Muscle of arm (tissue), 14 donors: ENCODE results near the gene KRTAP10-7. TPM values are rescaled to one million over a fixed set of nuclear protein-coding genes. Genes with fewer than 3 reads are reported as not detected.
"Not testable (repeated sequence)": the region's sequence is repeated elsewhere in the genome, so short reads cannot be mapped to it uniquely, and the experiment has no call there.

Source experiments
- DNase-seq: peaks from one replicate; pipeline ENCODE4 v3.0.0-alpha.2; 2013
- long read RNA-seq, 11 donors: transcript quantifications; one replicate each; lab custom pipeline, GENCODE V29; 2026
- polyA plus RNA-seq, 12 donors: library from polyadenylated mRNA; unstranded; fragments of 120-200 nt; gene quantifications; one replicate each; pipeline ENCODE4 v1.2.1, GENCODE V29; 2013; ENCODE audit not compliant: insufficient read length in 12 of 12

The KRTAP10-7 gene, protein sequence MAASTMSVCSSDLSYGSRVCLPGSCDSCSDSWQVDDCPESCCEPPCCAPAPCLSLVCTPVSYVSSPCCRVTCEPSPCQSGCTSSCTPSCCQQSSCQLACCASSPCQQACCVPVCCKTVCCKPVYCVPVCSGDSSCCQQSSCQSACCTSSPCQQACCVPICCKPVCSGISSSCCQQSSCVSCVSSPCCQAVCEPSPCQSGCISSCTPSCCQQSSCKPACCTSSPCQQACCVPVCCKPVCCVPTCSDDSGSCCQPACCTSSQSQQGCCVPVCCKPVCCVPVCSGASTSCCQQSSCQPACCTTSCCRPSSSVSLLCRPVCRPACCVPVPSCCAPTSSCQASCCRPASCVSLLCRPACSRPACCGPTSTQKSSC
- polyA plus RNA-seq, result not detected
- long read RNA-seq, donor 1, result 0 reads
- long read RNA-seq, donor 2, result 0 reads
- long read RNA-seq, donor 3, result 0 reads
- long read RNA-seq, donor 4, result 0 reads
- long read RNA-seq, donor 5, result 0 reads
- long read RNA-seq, donor 6, result 0 reads
- long read RNA-seq, donor 7, result 0 reads
- long read RNA-seq, donor 8, result 0 reads
- long read RNA-seq, donor 9, result 0 reads
- long read RNA-seq, donor 10, result 0 reads
- long read RNA-seq, donor 11, result 0 reads

DNA sequence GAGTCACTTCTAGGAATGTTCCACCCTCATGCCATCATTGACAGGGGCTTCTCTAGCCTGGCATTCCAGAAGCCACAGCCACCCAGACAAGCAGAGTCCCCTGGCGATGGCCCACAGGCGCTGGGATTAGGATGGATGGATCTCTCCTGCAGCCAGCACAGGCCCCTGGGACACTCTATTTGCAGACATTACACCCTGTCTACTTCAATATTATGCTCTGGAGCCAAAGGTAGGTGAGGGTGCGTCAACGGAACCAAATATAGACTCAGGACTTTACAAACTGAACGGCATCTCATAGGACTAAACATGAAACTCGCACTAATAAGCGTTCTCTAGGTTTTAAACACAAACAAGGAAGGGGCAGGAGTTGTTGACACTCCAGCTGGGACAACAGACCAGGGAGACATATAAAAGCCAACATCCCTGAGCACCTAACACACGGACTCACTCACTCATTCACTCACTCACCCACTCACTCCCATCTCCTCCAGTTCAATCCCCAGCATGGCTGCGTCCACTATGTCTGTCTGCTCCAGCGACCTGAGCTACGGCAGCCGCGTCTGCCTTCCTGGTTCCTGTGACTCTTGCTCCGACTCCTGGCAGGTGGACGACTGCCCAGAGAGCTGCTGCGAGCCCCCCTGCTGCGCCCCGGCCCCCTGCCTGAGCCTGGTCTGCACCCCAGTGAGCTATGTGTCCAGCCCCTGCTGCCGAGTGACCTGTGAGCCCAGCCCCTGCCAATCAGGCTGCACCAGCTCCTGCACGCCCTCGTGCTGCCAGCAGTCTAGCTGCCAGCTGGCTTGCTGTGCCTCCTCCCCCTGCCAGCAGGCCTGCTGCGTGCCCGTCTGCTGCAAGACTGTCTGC lies at the start of gene KRTAP10-7:
Gene KRTAP10-7, plus strand, starts transcription at position 480 of the 861 bp plus-strand sequence. Its CDS starts 25 bp downstream, at position 505.
- not testable (repeated sequence) for DNase-seq

DNA sequence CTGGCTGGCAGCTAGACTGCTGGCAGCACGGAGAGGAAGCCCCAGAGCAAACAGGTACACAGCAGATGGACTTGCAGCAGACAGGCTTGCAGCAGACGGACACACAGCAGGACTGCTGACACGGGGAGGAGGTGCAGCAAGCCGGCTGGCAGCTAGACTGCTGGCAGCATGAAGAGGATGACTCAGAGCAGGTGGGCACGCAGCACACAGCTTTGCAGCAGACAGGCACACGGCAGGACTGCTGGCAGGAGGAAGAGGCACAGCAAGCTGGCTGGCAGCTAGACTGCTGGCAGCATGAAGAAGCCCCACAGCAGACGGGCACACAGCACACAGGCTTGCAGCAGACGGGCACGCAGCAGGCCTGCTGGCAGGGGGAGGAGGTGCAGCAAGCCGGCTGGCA lies 49.6 kb upstream of the KRTAP10-7 start:
- DNase-seq, result no peak

DNA sequence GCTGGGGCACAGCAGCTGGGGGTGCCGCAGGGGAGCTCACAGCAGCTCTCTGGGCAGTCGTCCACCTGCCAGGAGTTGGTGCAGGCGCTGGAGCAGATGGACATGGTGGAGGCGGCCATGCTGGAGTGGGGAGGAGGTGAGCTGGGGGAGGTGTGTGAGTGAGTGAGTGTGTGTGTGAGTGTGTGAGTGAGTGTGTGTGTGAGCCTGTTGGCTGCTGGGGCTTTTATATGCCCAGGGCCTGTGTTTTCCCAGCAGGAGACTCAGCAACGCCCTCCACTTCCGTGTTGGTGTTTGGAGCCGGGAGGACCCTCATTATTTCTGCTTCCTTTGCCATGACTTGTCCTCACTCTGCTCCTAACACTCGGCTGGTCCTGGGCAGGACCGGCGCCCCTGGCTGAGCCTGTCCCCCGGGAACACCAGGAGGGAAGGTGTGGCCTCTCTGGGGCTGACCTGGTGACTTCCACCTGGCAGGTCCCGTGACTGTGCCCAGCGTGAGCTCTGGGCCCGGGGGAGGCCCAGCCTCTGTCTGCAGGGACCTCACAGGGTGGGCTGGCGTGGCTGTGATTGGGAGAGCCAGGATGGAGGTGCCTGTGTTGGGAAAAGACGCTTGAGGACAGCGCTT lies 48.9 kb upstream of the KRTAP10-7 start, which contains the start of gene KRTAP10-2:
Gene KRTAP10-2, minus strand, starts transcription at position 166 of the 622 bp plus-strand sequence. Its CDS starts 47 bp downstream, at position 119.
- DNase-seq, result no peak

DNA sequence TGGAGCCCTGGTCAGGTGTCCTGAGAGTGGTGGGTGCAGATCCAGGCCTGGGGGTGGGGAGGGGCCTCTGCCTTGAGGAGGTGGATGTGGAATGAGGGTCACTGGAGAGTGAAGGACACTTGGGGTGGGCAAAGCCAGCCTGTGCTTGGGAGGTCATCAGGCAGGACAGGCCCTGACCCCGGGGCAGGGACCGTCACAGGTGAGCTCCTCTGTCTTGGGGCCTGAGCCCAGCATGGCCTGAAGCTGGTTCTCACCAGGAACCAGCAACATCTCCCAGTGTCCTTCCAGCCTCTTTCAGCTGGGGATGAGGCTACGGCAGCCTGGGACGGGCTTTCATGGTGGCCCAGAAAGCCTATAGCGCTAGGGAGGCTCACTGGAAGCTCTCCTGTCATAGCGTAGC lies 48.3 kb upstream of the KRTAP10-7 start:
- DNase-seq, result no peak

DNA sequence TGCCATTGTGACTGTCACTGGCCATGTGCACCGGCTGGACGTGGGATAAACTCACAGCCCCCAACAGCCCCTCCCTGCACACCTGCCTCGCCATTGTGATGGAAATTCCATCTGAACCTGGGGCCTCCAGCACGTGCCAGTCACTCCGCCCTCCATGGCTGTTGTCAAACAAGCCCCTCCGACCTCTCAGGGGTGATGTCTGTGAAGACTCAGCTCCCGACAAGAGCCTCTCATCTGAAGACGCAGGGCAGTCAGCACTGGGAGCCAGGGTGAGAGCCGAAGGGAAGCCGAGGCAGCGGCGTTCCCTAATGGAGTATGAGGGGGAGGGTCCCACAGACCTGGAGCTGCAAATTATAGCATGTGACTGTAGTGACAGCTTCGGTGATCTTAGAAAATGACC lies 47.7 kb upstream of the KRTAP10-7 start:
- DNase-seq, result no peak

DNA sequence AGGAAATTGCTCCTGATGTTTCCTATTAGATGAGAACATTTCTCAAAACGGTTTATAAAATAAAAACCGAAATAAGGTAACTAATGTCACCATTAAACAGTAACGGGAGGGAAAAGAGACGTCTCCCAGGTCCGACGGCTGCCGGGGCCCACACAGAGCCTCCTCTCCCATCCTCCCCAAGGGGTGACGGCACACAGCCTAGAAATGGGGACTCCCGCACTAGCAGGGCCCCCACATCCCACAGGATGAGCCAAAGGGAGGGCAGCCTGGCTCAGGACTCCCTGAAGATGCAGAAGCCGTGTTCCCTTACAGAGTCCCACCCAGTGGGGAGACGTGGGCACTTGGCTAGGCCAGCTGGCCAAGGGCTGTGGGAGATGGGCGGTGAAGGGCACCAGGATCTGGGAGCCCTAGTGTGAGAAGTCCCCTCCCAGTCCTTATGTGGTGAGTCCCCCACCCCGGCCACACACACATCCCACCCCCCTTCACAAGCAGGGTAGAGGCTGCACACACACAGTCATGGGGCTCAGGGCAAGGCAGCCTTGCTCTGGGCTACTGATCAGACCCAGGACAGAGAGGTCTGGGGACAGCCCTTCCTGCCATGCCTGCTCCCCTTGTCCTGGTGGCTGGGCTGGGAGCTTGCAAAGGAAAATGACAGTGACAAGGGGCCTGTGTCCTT lies 45.1 kb upstream of the KRTAP10-7 start:
- DNase-seq, result no peak

DNA sequence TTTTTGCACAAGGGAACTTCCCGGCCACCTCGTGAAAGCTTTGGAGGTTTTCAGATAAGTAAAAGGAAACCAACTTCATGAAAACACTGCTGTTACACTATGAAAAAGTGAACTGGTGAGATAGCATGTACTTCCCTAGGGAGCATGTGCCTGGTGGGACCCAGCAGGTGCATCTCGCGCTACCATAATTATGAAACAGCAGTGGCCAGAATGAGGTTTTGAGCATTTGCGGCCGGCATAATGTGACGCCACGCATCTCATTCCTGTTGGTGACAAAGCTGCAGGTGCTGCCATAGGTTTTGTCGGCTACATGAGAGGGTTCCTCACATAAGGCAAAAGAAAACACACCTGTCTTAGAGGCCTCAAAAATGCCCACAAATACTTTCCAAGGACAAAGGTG lies 43.5 kb upstream of the KRTAP10-7 start:
- no peak for DNase-seq

DNA sequence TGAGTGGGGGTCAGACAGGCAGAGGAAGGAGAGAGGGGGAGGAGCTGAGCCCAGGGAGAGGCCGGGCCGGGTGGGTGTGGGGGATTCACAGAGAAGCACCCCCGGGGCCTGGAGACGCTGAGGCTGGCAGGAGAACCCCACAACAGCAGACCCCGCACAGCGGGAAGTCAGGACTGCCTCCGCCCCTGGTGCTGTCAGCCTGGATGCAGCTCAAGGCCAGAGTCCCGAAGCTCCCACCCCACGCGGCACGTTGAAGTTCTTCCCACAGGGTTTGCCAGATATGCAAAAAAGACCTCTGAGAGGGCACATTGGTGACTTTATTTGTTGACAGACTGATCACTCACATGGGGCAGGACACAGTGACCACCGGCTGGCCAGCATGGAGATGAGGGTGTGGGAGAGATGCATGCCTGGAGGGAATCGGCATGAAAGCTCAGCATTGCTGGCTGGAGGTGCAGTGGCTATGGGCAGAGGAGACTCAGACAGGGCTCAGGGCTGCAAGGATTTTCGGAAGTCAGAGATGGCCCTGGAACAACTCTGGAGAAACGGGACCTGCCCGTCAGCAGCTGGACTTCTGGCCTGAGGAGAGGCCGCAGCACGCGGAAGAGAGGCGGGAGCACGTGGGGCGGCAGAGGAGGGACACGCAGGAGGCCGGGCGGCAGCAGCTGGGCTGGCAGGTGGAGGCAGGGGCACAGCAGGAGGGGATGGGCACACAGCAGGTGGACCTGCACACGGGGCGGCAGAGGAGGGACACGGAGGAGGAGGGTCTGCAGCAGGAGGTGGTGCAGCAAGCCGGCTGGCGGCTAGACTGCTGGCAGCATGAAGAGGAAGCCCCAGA lies 42.7 kb upstream of the KRTAP10-7 start:
- DNase-seq, result no peak

DNA sequence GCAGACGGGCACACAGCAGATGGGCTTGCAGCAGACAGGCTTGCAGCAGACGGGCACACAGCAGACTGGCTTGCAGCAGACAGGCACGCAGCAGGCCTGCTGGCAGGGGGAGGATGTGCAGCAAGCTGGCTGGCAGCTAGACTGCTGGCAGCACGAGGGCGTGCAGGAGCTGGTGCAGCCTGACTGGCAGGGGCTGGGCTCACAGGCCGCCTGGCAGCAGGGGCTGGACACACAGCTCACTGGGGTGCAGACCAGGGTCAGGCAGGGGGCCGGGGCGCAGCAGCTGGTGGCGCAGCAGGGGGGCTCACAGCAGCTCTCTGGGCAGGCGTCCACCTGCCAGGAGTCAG lies 42.1 kb upstream of the KRTAP10-7 start:
- DNase-seq, result not testable (repeated sequence)

DNA sequence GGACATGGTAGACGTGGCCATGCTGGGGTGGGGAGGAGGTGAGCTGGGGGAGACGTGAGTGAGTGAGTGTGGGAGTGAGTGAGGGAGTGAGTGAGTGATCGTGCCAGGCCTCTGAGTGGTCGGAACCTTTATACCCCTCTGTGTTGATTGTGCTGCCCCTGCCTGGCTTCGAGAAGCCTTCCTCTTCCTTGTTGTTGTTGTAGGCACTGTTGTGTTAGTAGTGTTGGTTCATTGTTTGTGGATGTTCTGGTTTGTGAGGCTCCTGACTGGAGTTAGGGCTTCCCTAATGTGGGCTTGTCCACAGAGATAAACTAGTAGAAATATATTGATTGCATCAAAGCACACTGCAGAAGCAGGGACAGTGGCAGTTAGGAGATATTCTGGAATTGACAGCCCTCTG lies 41.7 kb upstream of the KRTAP10-7 start, which contains the start of gene KRTAP10-3:
Gene KRTAP10-3, minus strand, starts transcription at position 101 of the 400 bp plus-strand sequence. Its CDS starts 80 bp downstream, at position 21.
- DNase-seq, result no peak

DNA sequence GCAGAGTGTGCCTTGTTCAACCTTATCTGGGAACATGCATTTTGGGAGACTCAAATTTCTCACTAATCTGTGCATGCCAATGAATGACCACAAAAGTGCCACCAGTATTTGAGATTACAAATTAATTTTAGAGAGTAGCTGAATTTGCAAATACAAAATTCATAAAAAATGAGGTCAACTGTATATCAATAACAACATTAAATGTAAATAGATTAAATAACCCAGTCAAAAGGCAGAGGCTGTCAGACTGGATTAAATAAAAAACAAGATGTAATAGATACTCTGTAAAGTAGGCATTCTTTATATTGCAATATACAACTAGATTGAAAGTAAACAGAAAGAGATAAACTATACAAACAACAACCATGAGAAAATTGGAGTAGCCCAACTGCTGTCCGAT lies 36.3 kb upstream of the KRTAP10-7 start:
- DNase-seq, result no peak

DNA sequence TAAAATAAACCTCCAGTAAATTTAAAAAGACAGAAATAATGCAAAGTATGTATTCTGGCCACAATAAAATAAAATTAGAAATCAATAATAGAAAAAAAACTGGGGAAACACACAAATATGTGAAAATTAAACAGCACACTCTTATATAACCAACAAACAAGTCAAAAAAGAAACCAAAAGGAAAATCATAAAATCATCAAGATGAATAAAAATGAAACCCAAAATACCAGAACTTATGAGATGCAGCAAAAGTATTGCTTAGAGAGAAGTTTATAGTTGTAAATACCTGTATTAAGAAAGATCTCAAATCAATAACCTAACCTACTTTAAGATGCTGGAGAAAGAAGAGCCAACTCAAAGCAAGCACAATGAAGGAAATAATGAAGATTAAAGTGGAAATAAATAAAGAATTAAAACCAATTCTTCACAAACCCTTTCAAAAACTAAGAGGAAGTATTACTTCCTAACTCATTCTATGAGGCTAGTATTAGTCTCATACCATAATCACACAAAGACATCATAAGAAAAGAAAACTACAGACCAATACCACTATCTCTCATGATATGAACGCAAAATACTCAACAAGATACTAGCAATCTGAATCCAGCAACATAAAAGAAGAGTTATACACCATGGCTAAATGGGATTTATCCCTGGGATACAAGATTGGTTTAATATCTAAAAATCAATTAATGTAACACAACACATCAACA lies 35.4 kb upstream of the KRTAP10-7 start:
- no peak for DNase-seq

DNA sequence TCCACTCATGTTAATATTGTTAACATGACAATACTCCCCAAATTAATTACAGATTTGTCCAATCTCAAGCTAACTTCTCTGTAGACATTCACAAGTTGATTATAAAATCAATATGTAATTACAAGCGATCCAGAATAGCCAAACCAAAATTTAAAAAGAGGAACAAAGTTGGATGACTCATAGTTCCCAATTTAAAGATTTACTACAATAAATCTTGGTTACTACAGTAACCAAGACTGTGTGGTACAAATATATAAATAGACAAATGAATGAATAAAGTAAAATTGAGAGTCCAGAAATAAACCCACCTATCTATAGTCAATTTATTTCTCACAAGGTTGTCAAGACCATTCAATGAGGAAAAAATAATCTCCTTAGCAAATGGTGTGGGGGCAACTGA lies 34.0 kb upstream of the KRTAP10-7 start:
- no peak for DNase-seq

DNA sequence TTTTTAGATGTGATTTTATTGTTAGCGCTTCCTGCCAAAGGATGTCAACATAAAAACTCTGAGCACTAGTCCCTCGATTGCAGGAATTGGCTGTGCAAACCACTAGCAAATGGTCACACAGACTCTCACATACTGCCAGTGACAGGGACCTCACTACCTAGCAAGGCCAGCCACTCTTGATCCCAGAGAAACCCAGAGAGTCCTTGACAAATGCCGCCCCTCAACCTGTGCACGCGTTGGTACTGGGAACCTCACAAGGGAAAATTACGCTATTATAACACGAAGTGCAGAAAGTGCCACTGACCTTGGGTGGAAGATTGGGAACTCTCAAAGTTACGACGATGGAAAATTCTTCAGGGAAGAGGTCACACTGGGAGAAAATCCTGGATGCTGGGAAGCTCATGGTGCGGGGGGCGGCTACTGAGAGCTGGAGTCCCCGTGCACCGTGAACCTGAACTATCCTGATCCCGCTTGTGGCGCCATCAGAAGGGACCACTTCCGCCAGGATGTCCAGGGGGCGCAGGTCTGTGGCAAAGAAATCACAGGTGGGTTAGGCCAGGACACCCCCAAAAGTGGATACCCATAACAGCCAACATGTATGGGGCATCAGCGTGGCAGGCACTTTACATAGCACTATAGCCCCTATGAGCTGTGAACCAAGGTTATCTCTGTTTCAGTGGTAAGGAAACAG lies 32.8 kb upstream of the KRTAP10-7 start:
- no peak for DNase-seq

DNA sequence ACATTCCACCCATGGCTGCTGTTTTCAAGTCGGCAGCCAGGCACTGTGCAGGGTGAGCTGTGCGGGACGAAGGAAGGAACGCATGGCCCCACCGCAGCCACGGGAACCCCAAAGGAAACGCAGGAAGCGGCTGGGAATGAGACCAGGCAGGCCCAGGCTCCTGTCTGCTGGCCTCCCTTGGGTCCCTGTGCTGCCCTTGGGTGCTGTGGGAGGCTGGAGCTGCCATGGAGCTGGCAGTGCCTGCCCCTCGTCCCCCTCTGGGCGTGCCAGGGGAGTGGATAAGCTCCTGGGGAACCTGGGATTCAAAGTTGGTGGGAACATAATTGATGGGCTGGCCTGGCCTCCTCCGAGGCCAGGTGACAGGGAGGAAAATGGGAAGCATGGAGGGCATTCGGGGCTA lies 32.1 kb upstream of the KRTAP10-7 start:
- DNase-seq, result no peak

DNA sequence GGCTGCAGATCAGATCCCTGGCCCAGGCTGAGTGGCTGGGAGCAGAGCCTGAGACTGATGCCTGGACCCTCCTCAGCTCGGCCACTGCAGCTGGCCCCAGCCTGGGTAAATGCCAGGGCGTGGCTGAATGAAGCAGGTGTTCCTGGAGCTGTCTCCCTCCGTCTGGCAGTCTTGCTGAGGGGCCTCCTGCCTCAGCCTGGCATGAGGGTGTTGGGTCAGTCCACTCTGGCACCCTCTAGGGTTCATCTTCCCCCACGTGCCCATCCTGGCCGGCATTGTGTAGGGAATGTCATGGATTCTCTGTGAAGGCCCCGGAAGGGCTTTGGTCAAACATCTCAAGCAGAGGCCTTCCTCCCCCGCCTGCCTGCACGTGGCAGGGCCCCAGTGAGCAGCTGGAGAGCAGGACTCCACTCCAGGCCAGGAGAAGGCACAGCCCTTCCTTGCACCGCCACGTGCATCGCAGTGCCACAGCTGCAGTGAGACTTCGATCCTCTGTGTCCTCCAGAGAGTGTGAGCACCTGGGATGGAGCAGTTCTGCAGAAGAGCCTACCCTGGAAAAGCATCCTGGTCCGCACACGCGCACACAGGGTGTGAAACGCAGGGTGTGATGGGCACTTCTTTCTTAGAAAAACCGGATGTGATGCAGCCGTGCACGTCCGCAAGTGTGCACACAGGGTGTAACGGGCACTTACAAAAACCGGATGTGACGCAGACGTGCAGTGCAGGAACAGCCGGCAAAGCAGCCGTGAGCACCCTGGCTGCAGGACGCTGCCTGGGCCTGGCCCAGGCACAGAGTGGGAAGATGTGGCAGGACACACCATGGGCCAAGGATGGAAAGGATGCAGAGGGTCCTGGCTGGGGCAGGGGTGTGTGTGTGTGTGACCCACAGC lies 31.5 kb upstream of the KRTAP10-7 start:
- DNase-seq, result no peak

DNA sequence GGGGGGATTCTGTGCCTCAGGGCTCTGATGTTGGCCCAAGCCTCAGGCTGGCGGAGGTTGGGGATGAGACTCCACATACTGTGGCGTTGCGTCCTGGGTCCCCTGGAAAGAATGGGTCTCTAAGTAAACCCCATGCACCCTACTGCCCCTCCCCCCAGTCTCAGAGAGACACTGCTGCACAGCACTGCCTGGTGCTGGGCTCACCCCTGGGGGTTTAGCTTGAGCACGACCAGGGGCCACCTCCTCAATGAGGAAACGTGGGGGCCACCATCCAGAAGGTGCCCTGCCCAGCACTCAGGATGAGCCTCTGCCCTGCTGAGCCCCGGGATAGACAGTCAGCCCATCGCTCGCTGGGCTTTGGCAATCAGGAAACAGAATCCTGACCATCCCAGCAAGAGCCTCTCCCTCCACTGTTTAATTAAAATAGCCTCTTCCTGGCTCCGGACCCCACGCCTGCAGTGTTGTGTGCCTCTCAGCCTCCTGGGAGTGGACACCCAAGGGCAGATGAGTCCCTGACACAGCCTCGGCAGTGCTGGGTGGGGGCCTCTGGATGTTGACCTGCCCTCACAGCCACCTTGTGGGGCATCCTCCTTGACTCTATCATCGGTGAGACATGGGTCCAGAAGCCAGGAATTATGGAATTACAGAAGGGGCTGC lies 30.4 kb upstream of the KRTAP10-7 start:
- DNase-seq, result no peak
